GM12891 (cell line): ENCODE results near the gene WNT4.

ENCODE experiments used
- POLR2A ChIP-seq: IDR thresholded peaks from 2 replicates; pipeline ENCODE4 v1.6.1; 2011; ENCODE audit warnings: low read depth, low read length, control low read depth
- POLR2AphosphoS5 ChIP-seq: IDR thresholded peaks from 2 replicates; pipeline ENCODE4 v1.6.1; 2011; ENCODE audit warnings: low read depth, low read length, control low read depth
- SPI1 ChIP-seq: IDR thresholded peaks from 2 replicates; pipeline ENCODE4 v1.6.1; 2011; ENCODE audit warnings: low read depth, low read length, control low read depth
- TAF1 ChIP-seq: IDR thresholded peaks from 2 replicates; pipeline ENCODE4 v1.6.1; 2011; ENCODE audit warnings: low read depth, low read length, control low read depth

DNA sequence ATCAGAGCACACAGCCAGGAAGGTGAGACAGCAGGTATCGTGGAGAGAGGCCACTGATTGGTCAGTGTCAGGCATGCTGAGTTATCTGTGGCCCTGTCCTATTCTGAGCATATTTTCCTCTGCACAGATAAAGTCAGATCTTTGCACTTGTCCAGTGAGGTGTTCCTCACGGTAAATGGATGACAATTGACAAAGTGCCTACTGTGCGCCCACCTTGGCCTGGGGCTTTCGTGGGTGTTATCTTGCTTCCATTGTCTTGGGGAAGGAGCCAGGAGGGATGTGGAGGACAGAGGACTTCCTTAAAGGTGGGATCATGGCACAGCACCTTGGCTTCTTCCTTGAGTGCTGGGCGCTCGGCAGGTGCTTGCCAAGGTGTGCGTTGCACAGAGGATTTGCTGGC lies 46.0 kb upstream of the WNT4 start:
- TF ChIP-seq POLR2A (no peak), POLR2AphosphoS5 (no peak), TAF1 (no peak), SPI1 (no peak)
